ENCODE measurements around the gene GABRG3.

DNA sequence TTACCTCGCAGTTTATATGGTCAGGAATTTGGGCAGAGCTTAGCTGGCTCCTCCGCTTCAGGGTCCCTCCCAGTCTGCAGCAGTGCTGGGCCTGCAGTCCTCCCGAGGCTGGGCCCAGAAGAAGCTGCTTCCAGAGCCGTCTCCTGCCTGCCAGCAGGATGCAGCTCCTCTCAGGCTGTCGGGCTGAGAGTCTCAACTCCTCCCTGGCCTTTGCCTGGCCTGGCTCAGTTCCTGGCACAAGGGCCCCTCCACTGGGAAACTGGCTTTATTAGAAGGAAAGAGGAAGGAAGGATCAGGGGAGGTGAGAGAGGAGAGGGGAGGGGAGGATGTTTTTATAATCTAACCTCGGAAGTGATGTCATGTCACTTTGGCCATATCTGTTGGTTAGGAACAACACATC, 72.8 kb downstream of the GABRG3 start:
- TF ChIP-seq, protein P1, sequence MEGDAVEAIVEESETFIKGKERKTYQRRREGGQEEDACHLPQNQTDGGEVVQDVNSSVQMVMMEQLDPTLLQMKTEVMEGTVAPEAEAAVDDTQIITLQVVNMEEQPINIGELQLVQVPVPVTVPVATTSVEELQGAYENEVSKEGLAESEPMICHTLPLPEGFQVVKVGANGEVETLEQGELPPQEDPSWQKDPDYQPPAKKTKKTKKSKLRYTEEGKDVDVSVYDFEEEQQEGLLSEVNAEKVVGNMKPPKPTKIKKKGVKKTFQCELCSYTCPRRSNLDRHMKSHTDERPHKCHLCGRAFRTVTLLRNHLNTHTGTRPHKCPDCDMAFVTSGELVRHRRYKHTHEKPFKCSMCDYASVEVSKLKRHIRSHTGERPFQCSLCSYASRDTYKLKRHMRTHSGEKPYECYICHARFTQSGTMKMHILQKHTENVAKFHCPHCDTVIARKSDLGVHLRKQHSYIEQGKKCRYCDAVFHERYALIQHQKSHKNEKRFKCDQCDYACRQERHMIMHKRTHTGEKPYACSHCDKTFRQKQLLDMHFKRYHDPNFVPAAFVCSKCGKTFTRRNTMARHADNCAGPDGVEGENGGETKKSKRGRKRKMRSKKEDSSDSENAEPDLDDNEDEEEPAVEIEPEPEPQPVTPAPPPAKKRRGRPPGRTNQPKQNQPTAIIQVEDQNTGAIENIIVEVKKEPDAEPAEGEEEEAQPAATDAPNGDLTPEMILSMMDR (IDR thresholded peaks at IDR 0.05): no peak
- no peak for TF ChIP-seq POLR2AphosphoS5 (IDR thresholded peaks at IDR 0.05; ENCODE audit: insufficient read depth in 1 of 2, low read depth in 1 of 2)

All from vagina (tissue), 2 donors.